A204.1 (cell line): ENCODE measurements around the gene BMP2.

Experiments
- FAIRE-seq: peaks from 2 replicates; lab custom pipeline; 2012; peaks lifted over from hg19 to GRCh38; lab: Jason Lieb, UNC

The BMP2 gene

GRCh38 chr20:6768228-6769140, 998 bp downstream of the BMP2 start:
- no peak for FAIRE-seq

GRCh38 chr20:6769903-6770785, 2.7 kb downstream of the BMP2 start:
- FAIRE-seq = no peak

- FAIRE-seq = no peak
Observed at GRCh38 chr20:6770786-6771100, 3.3 kb downstream of the BMP2 start.

- FAIRE-seq = no peak
Observed at GRCh38 chr20:6780433-6781190, 13.1 kb downstream of the BMP2 start.

GRCh38 chr20:6783752-6784151, 16.3 kb downstream of the BMP2 start:
- FAIRE-seq = no peak

GRCh38 chr20:6784210-6784631, 16.7 kb downstream of the BMP2 start:
- no peak for FAIRE-seq

- no peak for FAIRE-seq
Observed at GRCh38 chr20:6784767-6785166, 17.3 kb downstream of the BMP2 start.

GRCh38 chr20:6786548-6786947, 19.1 kb downstream of the BMP2 start:
- FAIRE-seq = no peak

- no peak for FAIRE-seq
Observed at GRCh38 chr20:6792789-6793188, 25.3 kb downstream of the BMP2 start.

- no peak for FAIRE-seq
Observed at GRCh38 chr20:6802227-6802626, 34.7 kb downstream of the BMP2 start.

- no peak for FAIRE-seq
Observed at GRCh38 chr20:6806275-6806674, 38.8 kb downstream of the BMP2 start.

- FAIRE-seq = no peak
Observed at GRCh38 chr20:6811262-6812035, 44.0 kb downstream of the BMP2 start.

- FAIRE-seq = no peak
Observed at GRCh38 chr20:6812530-6812929, 45.0 kb downstream of the BMP2 start.

- no peak for FAIRE-seq
Observed at GRCh38 chr20:6814945-6815344, 47.5 kb downstream of the BMP2 start.

- FAIRE-seq = no peak
Observed at GRCh38 chr20:6818033-6818808, 50.7 kb downstream of the BMP2 start.

GRCh38 chr20:6819599-6819998, 52.1 kb downstream of the BMP2 start:
- FAIRE-seq = no peak

GRCh38 chr20:6824401-6824800, 56.9 kb downstream of the BMP2 start:
- no peak for FAIRE-seq

- no peak for FAIRE-seq
Observed at GRCh38 chr20:6827472-6827871, 60.0 kb downstream of the BMP2 start.

GRCh38 chr20:6828794-6829423, 61.4 kb downstream of the BMP2 start:
- FAIRE-seq = peak; percentile 60

- FAIRE-seq = no peak
Observed at GRCh38 chr20:6829510-6830116, 62.1 kb downstream of the BMP2 start.
